ENCODE results near the gene MOGAT3. TPM values are rescaled to one million over a fixed set of nuclear protein-coding genes. Genes with fewer than 3 reads are reported as not detected.

Gene MOGAT3
- not detected for total RNA-seq

- no peak for DNase-seq
These were observed at the start of gene MOGAT3 for GRCh38 chr7:101200862-101201599. TSS of gene MOGAT3 (minus strand) at chr7:101201036. CDS start at chr7:101200854, 182 bp downstream.

- DNase-seq = no peak
These were observed 49.5 kb upstream of the MOGAT3 start for GRCh38 chr7:101250324-101250723.

GRCh38 chr7:101248276-101248675 lies 47.4 kb upstream of the MOGAT3 start:
- no peak for DNase-seq

GRCh38 chr7:101245147-101245668 lies 44.4 kb upstream of the MOGAT3 start:
- DNase-seq = no peak

- peak; percentile 96 for DNase-seq
These were observed 43.7 kb upstream of the MOGAT3 start, which contains the start of gene FIS1 for GRCh38 chr7:101244375-101245146. TSS of gene FIS1 (minus strand) at chr7:101245081. CDS start at chr7:101245004, 77 bp downstream.

GRCh38 chr7:101243646-101244374 lies 43.0 kb upstream of the MOGAT3 start:
- no peak for DNase-seq

- no peak for DNase-seq
These were observed 40.9 kb upstream of the MOGAT3 start for GRCh38 chr7:101241443-101242349.

- no peak for DNase-seq
These were observed 40.2 kb upstream of the MOGAT3 start for GRCh38 chr7:101241015-101241363.

- DNase-seq = no peak
These were observed 39.6 kb upstream of the MOGAT3 start for GRCh38 chr7:101240226-101241014.

- DNase-seq = no peak
These were observed 39.0 kb upstream of the MOGAT3 start for GRCh38 chr7:101239951-101240220.

- DNase-seq = no peak
These were observed 38.5 kb upstream of the MOGAT3 start for GRCh38 chr7:101239191-101239950.

GRCh38 chr7:101238226-101239182 lies 37.7 kb upstream of the MOGAT3 start:
- peak; percentile 40 for DNase-seq

- peak; percentile 82 for DNase-seq
These were observed 36.6 kb upstream of the MOGAT3 start, which contains the start of gene CLDN15 for GRCh38 chr7:101237206-101238067. TSS of gene CLDN15 (minus strand) at chr7:101237802. CDS start at chr7:101237581, 221 bp downstream.

GRCh38 chr7:101236292-101236835 lies 35.5 kb upstream of the MOGAT3 start:
- no peak for DNase-seq

- no peak for DNase-seq
These were observed 34.7 kb upstream of the MOGAT3 start for GRCh38 chr7:101235522-101235921.

- DNase-seq = no peak
These were observed 34.2 kb upstream of the MOGAT3 start for GRCh38 chr7:101235050-101235449.

GRCh38 chr7:101234636-101235035 lies 33.8 kb upstream of the MOGAT3 start:
- DNase-seq = no peak

Data from tongue (tissue), 2 donors.